ENCODE data around the gene CPT1B. TPM values are rescaled to one million over a fixed set of nuclear protein-coding genes. Genes with fewer than 3 reads are reported as not detected.

The CPT1B gene
- total and polyA plus RNA-seq, 2 donors (not counting 3 experiments of a cell fraction or from before 2014, with no cell fraction given) = 7.1 TPM

DNA sequence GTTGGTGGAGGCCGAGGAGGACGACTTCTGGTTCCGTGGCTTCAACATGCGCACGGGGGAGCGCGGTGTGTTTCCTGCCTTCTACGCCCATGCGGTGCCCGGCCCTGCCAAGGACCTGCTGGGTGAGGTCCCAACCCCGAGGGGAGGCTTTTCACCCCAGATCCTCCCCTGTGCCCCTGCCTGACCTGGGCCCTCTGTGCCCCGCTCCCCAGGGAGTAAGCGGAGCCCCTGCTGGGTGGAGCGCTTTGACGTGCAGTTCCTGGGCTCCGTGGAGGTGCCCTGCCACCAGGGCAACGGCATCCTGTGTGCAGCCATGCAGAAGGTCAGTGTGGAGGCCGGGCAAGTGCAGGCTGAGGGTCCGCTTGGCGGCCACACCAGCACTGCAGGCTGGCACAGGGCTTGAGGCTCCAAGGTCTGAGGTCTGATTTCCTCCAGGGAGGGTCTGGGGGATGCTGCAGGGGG is 27.4 kb upstream of the CPT1B start:
- FAIRE-seq = no peak
- CTCF ChIA-PET = interaction anchor here (1.4 kb wide), 1 partner anchor 30 kb away, joined by 5 read pairs; no protein-coding TSS in a partner anchor

More for the DNA sequence above, 27.4 kb upstream of the CPT1B start:
- Histone ChIP-seq H3K27me3 (ENCODE audit: control insufficient read depth in 2 of 2, insufficient read depth in 2 of 2, low read length in 2 of 2) (peaks cover 31 to 34% of the 10 kb centered on the region in 2 experiments), H3K4me1 (ENCODE audit: control insufficient read depth, extremely low read depth, insufficient read depth, low read length) (no peaks in the 10 kb centered on the region), H3K27ac (ENCODE audit: insufficient read depth, low read depth, low read length) (no peak overlapping the region), H3K9ac (replicated peaks; ENCODE audit: extremely low read depth, insufficient read depth, low read length) (no peak overlapping the region), H3K4me3 (replicated peaks in 1 of 3; ENCODE audit: insufficient read depth in 1 of 3, low read depth in 1 of 3, low read length in 3 of 3) (no peak overlapping the region), H2AFZ (ENCODE audit: low read depth, low read length) (no peak overlapping the region), H3K9me1 (replicated peaks; ENCODE audit: control insufficient read depth, extremely low read depth, insufficient read depth, low read length) (no peaks in the 10 kb centered on the region), H3K9me3 (replicated peaks; ENCODE audit: control insufficient read depth, insufficient read depth, low read length) (no peaks in the 10 kb centered on the region), H3K36me3 (ENCODE audit: control insufficient read depth in 2 of 2, extremely low read depth in 1 of 2, insufficient read depth in 2 of 2, low read length in 2 of 2) (no peaks in the 10 kb centered on the region), H3K4me2 (ENCODE audit: insufficient read depth, low read length) (no peak overlapping the region), H4K20me1 (replicated peaks; ENCODE audit: control insufficient read depth, extremely low read depth, insufficient read depth, low read length) (no peaks in the 10 kb centered on the region), H3K79me2 (ENCODE audit: control insufficient read depth, insufficient read depth, low read length) (no peaks in the 10 kb centered on the region)
- no TSS peak for BruUV-seq (replicated peaks)
- POLR2A ChIA-PET = no interaction called here
- DNase-seq (ENCODE audit: low read depth, low spot score) = no peak
- dilution Hi-C loops (cut with MboI; ENCODE audit: extremely low pct_ligation_motif_present, low sequenced_read_pairs) = no loop called here
- no peak for TF ChIP-seq POLR2AphosphoS5 (IDR thresholded peaks at IDR 0.05; ENCODE audit: insufficient read depth, low read depth, low read length)
- TF ChIP-seq, protein P1, sequence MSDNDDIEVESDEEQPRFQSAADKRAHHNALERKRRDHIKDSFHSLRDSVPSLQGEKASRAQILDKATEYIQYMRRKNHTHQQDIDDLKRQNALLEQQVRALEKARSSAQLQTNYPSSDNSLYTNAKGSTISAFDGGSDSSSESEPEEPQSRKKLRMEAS (IDR thresholded peaks at IDR 0.05; ENCODE audit: insufficient read depth, insufficient read length) = no peak
- TF ChIP-seq CTCF (IDR thresholded peaks at IDR 0.05; ENCODE audit: extremely low read depth in 1 of 2, insufficient read depth in 1 of 2, low read depth in 1 of 2, low read length in 2 of 2) = no peak
- intact Hi-C loops (cut with micrococcal nuclease) = no loop called here

Data from endothelial cell of umbilical vein (primary cell).